GM23338 (cell line): ENCODE data around the gene KRTAP4-11.

Experiments used
- CTCF ChIP-seq, 2 experiments: fragments of 200-600 bp in 1 of 2; sonication (generic) in 1 of 2; conservative IDR thresholded peaks; 2 replicates each; pipeline versions ENCODE4 v1.5.1 to v1.6.1; 2016 to 2017; ENCODE audit warnings: antibody characterized with exemption in 2 of 2, low read depth in 2 of 2, mild to moderate bottlenecking in 2 of 2, moderate library complexity in 1 of 2
- EZH2 ChIP-seq: fragments of 200-600 bp; sonication (generic); IDR thresholded peaks from one replicate; pipeline ENCODE4 v1.8.0; 2017; ENCODE audit warnings: antibody characterized with exemption, mild to moderate bottlenecking, low read depth; ENCODE audit not compliant: unreplicated experiment
- JUNB ChIP-seq: IDR thresholded peaks from one replicate; pipeline ENCODE4 v1.6.1; 2016; ENCODE audit warnings: antibody characterized with exemption; ENCODE audit not compliant: unreplicated experiment
- POLR2AphosphoS5 ChIP-seq: IDR thresholded peaks from 2 replicates; pipeline ENCODE4 v1.6.1; 2016; ENCODE audit warnings: antibody characterized with exemption, low read depth

GRCh38 chr17:41145261-41145660, 27.1 kb upstream of the KRTAP4-11 start:
- TF ChIP-seq CTCF (conservative IDR thresholded peaks at IDR 0.05; ENCODE audit: low read depth in 2 of 2) (no peak), POLR2AphosphoS5 (no peak), JUNB (no peak), EZH2 (no peak)
